NT2/D1 (cell line): ENCODE results near the gene WNT2B.

Experiments used
- YY1 ChIP-seq: IDR thresholded peaks from 2 replicates; pipeline ENCODE4 v1.6.1; 2011; ENCODE audit not compliant: insufficient read length, insufficient read depth
- ZNF274 ChIP-seq: IDR thresholded peaks from 2 replicates; pipeline ENCODE4 v1.6.1; 2011; ENCODE audit warnings: mild to moderate bottlenecking, low read depth, low read length

DNA sequence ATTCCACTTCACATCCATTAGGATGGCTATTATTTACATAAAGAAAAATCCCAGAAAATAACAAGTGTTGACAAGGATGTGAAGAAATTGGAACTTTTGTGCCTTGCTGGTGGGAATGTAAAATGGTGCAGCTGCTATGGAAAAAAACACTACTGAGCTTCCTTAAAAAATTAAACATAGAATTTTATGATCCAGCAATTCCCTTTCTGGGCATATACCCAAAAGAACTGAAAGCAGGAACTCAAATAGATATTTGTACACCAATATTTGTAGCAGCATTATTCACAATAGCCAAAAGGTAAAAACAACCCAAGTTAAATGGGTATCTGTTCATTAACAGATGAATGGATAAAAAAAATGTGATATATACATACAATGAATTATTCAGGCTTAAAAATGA, 45.6 kb downstream of the WNT2B start:
- no peak for TF ChIP-seq ZNF274
- no peak for TF ChIP-seq YY1
